Measurements from ENCODE around the gene CORO1C. TPM values are rescaled to one million over a fixed set of nuclear protein-coding genes. Genes with fewer than 3 reads are reported as not detected.

The CORO1C gene
- total RNA-seq, 1 donor = 261 TPM

- no peak overlapping the region for H3K4me3 ChIP-seq (ENCODE audit: insufficient read depth, low read length)
- peaks cover 19% of the 10 kb centered on the region for H3K4me1 ChIP-seq (ENCODE audit: insufficient read depth, low read length)
- H4K20me1 ChIP-seq (ENCODE audit: insufficient read depth, low read length) = peaks cover 18% of the 10 kb centered on the region
- TF ChIP-seq, protein P1, sequence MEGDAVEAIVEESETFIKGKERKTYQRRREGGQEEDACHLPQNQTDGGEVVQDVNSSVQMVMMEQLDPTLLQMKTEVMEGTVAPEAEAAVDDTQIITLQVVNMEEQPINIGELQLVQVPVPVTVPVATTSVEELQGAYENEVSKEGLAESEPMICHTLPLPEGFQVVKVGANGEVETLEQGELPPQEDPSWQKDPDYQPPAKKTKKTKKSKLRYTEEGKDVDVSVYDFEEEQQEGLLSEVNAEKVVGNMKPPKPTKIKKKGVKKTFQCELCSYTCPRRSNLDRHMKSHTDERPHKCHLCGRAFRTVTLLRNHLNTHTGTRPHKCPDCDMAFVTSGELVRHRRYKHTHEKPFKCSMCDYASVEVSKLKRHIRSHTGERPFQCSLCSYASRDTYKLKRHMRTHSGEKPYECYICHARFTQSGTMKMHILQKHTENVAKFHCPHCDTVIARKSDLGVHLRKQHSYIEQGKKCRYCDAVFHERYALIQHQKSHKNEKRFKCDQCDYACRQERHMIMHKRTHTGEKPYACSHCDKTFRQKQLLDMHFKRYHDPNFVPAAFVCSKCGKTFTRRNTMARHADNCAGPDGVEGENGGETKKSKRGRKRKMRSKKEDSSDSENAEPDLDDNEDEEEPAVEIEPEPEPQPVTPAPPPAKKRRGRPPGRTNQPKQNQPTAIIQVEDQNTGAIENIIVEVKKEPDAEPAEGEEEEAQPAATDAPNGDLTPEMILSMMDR (IDR thresholded peaks at IDR 0.05; ENCODE audit: extremely low read depth, low read depth, low read length) = no peak
- no peak for DNase-seq (ENCODE audit: insufficient read length, low spot score, missing footprints)
- no peaks in the 10 kb centered on the region for H3K9me3 ChIP-seq (ENCODE audit: low read depth, low read length)
- no peak overlapping the region for H2AFZ ChIP-seq (ENCODE audit: low read length)
- no peaks in the 10 kb centered on the region for H3K36me3 ChIP-seq (ENCODE audit: insufficient read depth, low read length)
- H3K27ac ChIP-seq (ENCODE audit: low read depth, low read length) = no peak overlapping the region
- no peaks in the 10 kb centered on the region for H3K79me2 ChIP-seq (ENCODE audit: insufficient read depth, low read length)
- no peaks in the 10 kb centered on the region for H3K27me3 ChIP-seq (ENCODE audit: insufficient read depth, low read length)
- H3K4me2 ChIP-seq (ENCODE audit: insufficient read depth, low read length) = no peak overlapping the region
These were observed 93.9 kb downstream of the CORO1C start for GRCh38 chr12:108637222-108637971.

- TF ChIP-seq, protein P1 (IDR thresholded peaks at IDR 0.05; ENCODE audit: extremely low read depth, low read depth, low read length) = no peak
- Histone ChIP-seq H3K36me3 (ENCODE audit: insufficient read depth, low read length) (no peaks in the 10 kb centered on the region), H2AFZ (ENCODE audit: low read length) (no peak overlapping the region), H3K27me3 (ENCODE audit: insufficient read depth, low read length) (no peaks in the 10 kb centered on the region), H3K4me2 (ENCODE audit: insufficient read depth, low read length) (no peak overlapping the region), H3K9me3 (ENCODE audit: low read depth, low read length) (no peaks in the 10 kb centered on the region), H3K4me1 (ENCODE audit: insufficient read depth, low read length) (peaks cover 22% of the 10 kb centered on the region), H3K27ac (ENCODE audit: low read depth, low read length) (no peak overlapping the region), H4K20me1 (ENCODE audit: insufficient read depth, low read length) (peaks cover 9% of the 10 kb centered on the region), H3K79me2 (ENCODE audit: insufficient read depth, low read length) (no peaks in the 10 kb centered on the region), H3K4me3 (ENCODE audit: insufficient read depth, low read length) (no peak overlapping the region)
- DNase-seq (ENCODE audit: insufficient read length, low spot score, missing footprints) = no peak
These were observed 95.1 kb downstream of the CORO1C start for GRCh38 chr12:108635997-108636808.

- TF ChIP-seq, protein P1 (IDR thresholded peaks at IDR 0.05; ENCODE audit: extremely low read depth, low read depth, low read length) = no peak
- DNase-seq (ENCODE audit: insufficient read length, low spot score, missing footprints) = no peak
- no peaks in the 10 kb centered on the region for H3K27me3 ChIP-seq (ENCODE audit: insufficient read depth, low read length)
- H3K4me2 ChIP-seq (ENCODE audit: insufficient read depth, low read length) = no peak overlapping the region
- H2AFZ ChIP-seq (ENCODE audit: low read length) = no peak overlapping the region
- peaks cover 7% of the 10 kb centered on the region for H4K20me1 ChIP-seq (ENCODE audit: insufficient read depth, low read length)
- no peaks in the 10 kb centered on the region for H3K9me3 ChIP-seq (ENCODE audit: low read depth, low read length)
- H3K4me1 ChIP-seq (ENCODE audit: insufficient read depth, low read length) = peaks cover 28% of the 10 kb centered on the region
- no peaks in the 10 kb centered on the region for H3K36me3 ChIP-seq (ENCODE audit: insufficient read depth, low read length)
- H3K4me3 ChIP-seq (ENCODE audit: insufficient read depth, low read length) = no peak overlapping the region
- H3K27ac ChIP-seq (ENCODE audit: low read depth, low read length) = no peak overlapping the region
- H3K79me2 ChIP-seq (ENCODE audit: insufficient read depth, low read length) = no peaks in the 10 kb centered on the region
These were observed 95.9 kb downstream of the CORO1C start for GRCh38 chr12:108635201-108635996.

All from osteoblast (primary cell).